GM12874 (cell line): ENCODE measurements around the gene PRTN3.

Experiments
- TF ChIP-seq, protein P1 (sequence below): IDR thresholded peaks from 2 replicates; pipeline ENCODE4 v1.5.1; 2011; ENCODE audit warnings: low read depth, mild to moderate bottlenecking, control low read depth, low read length, moderate library complexity; ENCODE audit not compliant: insufficient read depth

Gene PRTN3

DNA sequence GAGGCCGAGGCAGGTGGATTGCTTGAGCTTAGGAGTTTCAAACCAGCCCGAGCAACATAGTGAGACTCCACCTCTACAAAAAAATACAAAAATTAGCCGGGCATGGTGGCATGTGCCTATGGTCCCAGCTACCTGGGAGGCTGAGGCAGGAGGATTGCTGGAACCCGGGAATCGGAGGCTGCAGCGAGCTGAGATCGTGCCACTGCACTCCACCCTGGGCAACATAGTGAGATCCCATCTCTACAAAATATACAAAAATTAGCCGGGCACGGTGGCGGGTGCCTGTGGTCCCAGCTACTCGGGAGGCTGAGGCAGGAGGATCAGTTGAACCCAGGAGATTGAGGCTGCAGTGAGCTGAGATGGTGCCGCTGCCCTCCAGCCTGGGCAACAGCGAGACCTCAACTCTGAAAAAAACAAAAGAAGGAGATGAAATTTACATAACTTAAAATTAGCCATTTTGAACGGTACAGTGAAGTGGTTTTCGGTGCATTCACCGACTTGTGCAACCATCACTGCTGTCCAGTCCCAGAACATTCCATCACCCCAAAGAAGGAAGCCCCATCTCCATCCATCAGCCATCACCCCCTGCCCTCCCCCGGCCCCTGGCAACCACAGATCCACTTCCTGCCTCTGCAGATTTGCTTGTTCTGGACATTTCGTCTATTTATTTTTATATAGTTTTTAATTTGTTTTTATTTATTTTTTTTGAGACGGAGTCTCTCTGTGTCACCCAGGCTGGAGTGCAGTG is 14.7 kb upstream of the PRTN3 start:
- TF ChIP-seq, protein P1, sequence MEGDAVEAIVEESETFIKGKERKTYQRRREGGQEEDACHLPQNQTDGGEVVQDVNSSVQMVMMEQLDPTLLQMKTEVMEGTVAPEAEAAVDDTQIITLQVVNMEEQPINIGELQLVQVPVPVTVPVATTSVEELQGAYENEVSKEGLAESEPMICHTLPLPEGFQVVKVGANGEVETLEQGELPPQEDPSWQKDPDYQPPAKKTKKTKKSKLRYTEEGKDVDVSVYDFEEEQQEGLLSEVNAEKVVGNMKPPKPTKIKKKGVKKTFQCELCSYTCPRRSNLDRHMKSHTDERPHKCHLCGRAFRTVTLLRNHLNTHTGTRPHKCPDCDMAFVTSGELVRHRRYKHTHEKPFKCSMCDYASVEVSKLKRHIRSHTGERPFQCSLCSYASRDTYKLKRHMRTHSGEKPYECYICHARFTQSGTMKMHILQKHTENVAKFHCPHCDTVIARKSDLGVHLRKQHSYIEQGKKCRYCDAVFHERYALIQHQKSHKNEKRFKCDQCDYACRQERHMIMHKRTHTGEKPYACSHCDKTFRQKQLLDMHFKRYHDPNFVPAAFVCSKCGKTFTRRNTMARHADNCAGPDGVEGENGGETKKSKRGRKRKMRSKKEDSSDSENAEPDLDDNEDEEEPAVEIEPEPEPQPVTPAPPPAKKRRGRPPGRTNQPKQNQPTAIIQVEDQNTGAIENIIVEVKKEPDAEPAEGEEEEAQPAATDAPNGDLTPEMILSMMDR = no peak

DNA sequence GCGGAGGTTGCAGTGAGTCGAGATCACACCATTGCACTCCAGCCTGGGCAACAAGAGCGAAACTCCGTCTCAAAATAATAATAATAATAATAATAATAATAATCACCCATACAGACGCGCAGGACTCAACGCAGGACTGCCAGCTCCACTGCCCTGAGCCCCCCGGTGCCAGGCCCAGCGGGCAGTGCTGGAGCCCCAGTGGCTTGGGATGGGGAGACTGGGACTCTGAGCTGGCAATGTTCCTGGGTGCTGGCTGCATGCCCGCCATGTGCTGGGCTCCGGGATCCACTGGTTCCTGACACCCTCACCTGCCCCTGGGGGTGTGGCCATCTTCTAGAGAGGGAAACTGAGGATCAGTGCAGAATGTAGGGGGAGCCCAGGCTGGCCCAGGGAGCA is 13.5 kb upstream of the PRTN3 start:
- TF ChIP-seq, protein P1 = no peak

GRCh38 chr19:827710-828321 is 13.0 kb upstream of the PRTN3 start, which contains the start of gene AZU1:
TSS of gene AZU1 (plus strand) at chr19:827837. CDS start at chr19:827847, 10 bp downstream.
- TF ChIP-seq, protein P1 = no peak

GRCh38 chr19:829129-829758 is 11.6 kb upstream of the PRTN3 start:
- TF ChIP-seq, protein P1 = no peak

DNA sequence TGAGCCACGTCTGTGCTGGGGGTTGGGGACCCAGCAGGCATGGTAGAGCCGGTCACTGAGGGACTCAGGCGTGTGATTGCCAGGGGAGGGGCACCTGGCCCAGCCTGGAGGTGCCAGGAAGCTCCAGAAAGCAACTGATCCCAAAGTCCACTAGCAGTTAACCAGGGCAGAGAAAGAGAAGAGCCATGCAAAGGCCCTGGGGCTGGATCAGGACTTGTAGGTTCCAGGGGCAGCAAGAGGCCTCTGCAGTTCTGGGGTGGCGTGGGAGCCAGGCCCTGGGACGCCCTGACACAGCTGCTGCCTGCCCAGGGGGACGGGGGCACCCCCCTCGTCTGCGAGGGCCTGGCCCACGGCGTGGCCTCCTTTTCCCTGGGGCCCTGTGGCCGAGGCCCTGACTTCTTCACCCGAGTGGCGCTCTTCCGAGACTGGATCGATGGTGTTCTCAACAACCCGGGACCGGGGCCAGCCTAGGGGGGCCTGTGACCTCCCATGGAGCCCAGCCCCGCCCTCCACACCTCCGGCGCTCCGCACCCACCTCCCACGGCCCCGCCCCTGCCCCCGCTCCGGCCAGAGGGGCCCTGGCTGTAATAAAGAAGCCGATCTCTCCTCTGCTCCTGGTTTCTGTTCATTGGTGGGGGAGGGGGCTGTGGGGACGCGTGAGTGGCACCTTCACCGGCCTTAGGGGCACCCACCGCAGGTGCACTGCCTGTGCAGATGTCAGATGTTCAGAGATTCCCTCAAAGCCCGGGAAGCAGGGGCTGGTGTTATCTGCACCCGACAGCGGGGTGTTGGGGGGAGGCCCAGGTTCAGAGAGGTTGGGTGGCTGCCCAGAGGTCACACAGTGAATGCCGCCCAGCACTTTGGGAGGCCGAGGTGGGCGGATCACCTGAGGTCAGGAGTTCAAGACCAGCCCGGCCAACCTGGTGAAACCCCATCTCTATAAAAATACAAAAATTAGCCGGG is 9.1 kb upstream of the PRTN3 start:
- TF ChIP-seq, protein P1 = no peak

DNA sequence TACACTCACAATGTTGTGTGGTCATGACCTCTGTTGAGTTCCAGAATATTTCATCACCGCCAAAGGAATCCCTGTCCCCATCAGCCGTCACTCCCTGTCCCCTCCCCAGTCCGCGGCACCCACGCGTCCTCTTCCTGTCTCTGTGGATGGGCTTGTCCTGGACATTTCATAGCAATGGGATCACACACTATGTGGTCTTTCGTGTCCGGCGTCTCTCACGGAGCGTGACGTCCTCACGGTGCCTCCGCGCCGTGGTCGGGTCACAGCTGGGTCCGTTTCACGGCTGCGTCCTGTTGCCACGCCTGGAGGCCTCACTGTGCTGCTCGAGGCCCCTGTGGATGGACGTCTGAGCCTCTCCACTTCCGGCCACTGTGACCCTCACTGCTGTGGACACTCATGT is 6.6 kb upstream of the PRTN3 start:
- TF ChIP-seq, protein P1 = no peak
